ENCODE results near the gene HOXA9.

Gene HOXA9

GRCh38 chr7:27187475-27188385, 22.4 kb upstream of the HOXA9 start:
- DNase-seq: no peak

- DNase-seq: no peak
Measured at GRCh38 chr7:27186668-27187474, 21.5 kb upstream of the HOXA9 start.

- no peak for DNase-seq
Measured at GRCh38 chr7:27185854-27186667, 20.7 kb upstream of the HOXA9 start.

GRCh38 chr7:27185013-27185853, 19.9 kb upstream of the HOXA9 start, which contains the start of gene HOXA11:
TSS of gene HOXA11 (minus strand) at chr7:27185232. CDS start at chr7:27185144, 88 bp downstream.
- peak; percentile 54 for DNase-seq

- DNase-seq: no peak
Measured at GRCh38 chr7:27184337-27185012, 19.1 kb upstream of the HOXA9 start.

- no peak for DNase-seq
Measured at GRCh38 chr7:27183682-27184336, 18.5 kb upstream of the HOXA9 start.

- peak; percentile 16 for DNase-seq
Measured at GRCh38 chr7:27182861-27183681, 17.7 kb upstream of the HOXA9 start.

- no peak for DNase-seq
Measured at GRCh38 chr7:27182285-27182841, 17.0 kb upstream of the HOXA9 start.

GRCh38 chr7:27181795-27182275, 16.5 kb upstream of the HOXA9 start:
- no peak for DNase-seq

GRCh38 chr7:27180431-27181420, 15.4 kb upstream of the HOXA9 start:
- no peak for DNase-seq

- DNase-seq: no peak
Measured at GRCh38 chr7:27179503-27180430, 14.4 kb upstream of the HOXA9 start.

- DNase-seq: no peak
Measured at GRCh38 chr7:27179030-27179429, 13.7 kb upstream of the HOXA9 start.

GRCh38 chr7:27178366-27178765, 13.0 kb upstream of the HOXA9 start:
- no peak for DNase-seq

GRCh38 chr7:27177795-27178320, 12.5 kb upstream of the HOXA9 start:
- DNase-seq: no peak

GRCh38 chr7:27176962-27177794, 11.8 kb upstream of the HOXA9 start:
- DNase-seq: no peak

- no peak for DNase-seq
Measured at GRCh38 chr7:27176524-27176845, 11.1 kb upstream of the HOXA9 start.
